ENCODE data around the gene TMEM132C.

Gene TMEM132C

DNA sequence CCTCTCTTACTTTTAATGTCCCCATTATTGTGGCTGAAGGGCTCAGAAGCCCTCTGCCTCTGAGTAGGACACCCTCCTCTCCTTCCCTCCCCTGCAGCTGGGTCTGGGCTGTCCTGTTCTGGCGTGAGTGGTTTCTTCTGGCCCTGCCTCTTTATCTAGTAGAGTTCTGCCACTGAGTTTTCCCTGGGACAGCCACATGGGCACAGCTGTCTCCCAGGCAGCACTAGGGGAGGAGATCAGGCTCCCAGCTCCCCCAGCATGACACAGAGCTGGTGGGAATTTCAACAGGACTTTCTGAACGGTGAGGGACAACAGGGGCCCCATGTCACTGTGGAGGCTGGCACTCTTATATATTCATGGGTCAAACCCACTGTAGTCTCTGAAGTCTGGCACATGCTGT, 21.4 kb downstream of the TMEM132C start:
- no peak for DNase-seq (ENCODE audit: low read depth in 2 of 2, low spot score in 1 of 2)

DNA sequence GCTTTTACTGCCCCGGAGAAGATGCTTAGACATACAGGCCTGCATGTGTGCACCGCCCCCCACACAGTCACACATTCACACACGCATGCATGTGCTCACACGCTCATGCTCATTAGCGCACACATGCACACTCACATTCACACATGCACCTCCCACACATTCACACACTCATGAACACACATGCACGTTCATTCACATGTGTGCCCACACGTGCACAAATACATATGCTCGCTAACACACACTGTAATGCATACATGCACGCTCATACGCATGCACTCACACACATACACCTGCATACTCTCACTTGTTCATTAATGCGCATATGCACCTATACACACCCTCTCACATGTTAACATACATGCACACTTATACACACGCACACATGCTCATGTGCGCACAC, 21.9 kb downstream of the TMEM132C start:
- no peak for DNase-seq (ENCODE audit: low read depth in 2 of 2, low spot score in 1 of 2)

DNA sequence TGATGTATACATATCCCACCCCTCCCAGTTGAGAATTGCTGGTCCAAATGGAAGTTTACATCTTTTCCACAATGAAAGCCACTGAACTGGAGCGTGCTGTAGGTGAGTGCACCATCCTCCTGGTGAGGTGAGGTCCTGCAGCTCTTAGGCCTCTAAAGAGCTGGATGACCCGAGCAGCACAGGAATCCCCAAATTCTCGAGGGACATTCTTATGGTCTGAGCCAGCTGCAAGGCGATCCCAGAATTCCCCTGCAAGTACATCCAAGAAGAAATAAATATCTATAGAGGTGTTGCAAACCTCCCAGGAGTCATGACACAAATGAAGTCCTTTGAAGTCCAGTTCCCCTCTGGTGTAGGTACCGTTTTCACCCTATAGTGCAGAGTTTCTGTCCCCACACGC, 24.0 kb downstream of the TMEM132C start:
- no peak for DNase-seq (ENCODE audit: low read depth in 2 of 2, low spot score in 1 of 2)

DNA sequence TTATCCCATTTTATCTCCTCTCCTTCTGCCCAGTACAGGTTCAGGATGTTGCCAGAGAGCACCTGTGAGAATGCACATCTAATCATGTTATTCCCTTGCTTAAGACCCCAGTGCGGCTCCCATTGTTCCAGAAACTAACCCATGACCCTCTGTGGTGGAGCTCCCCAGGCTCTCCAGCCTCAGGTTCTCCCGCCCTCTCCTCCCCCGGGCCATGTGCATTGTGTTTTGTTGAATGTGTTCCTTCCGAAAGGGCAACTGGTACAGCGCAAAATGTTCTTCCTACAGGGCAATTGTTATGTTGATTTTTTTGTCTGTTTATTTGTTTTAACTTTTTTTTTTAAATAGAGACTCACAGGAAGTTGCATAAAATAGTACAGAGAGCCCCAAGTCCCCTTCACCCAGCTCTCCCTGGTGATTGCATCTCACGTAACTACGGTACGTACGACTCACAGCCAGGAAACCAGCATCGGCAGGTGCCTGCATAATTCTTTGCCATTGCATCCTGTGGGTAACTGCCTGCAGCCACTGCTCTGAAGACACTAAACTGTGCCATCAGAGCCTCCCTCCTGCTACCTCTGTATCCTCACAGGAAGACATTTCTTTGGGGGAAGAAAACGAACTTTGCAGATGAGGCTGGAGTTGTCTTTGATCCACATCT, 31.2 kb downstream of the TMEM132C start:
- no peak for DNase-seq (ENCODE audit: low read depth in 2 of 2, low spot score in 1 of 2)

DNA sequence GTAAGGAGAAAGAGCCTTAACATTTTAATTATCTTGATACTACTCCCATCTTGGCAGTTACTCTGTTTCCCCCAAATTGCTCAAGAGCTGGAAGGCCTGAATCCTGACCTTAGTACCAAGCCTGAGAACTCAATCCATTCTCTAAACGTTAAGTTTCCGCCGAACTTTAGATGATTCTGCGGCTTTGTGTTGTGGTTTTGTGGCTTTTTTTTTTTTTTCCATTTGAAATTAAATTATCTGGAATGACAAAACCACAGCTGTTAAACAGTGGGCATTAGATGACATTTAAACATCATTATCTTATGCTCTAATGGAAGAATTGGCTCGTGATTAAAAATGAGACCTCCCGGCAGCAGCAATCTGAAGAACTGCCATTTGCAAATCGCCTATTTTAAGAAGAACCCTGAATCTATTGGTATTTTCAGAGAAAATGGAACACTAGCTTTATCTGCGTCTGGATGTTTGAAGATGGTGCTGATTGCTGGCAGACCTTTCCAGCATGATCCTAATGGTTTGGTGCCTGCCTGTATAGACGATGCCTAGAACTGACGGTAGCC, 38.4 kb downstream of the TMEM132C start:
- no peak for DNase-seq (ENCODE audit: low read depth in 2 of 2, low spot score in 1 of 2)

DNA sequence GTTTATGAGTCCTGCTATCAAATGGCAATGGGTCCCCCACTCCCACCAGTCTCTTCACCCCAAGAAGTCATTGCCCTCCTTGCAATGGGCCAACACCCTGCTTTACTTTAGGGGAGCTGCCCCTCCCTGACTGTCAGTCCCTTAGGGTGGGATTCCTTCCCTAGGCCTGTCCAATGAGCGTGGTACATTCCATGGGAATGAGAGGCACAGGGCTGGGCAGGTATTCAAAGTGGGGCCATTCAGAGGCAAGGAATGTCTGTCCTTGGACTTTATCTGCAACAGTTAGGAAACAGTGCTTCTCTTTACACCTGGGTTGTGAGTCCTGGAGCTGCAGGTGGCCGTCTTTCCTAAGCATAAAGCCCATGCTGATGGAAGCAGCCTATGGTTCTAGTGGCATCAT, 40.8 kb downstream of the TMEM132C start:
- DNase-seq (ENCODE audit: low read depth in 2 of 2, low spot score in 1 of 2) = no peak

- DNase-seq (ENCODE audit: low read depth in 2 of 2, low spot score in 1 of 2) = no peak
Measured at GRCh38 chr12:128312661-128313060, 45.7 kb downstream of the TMEM132C start.

DNA sequence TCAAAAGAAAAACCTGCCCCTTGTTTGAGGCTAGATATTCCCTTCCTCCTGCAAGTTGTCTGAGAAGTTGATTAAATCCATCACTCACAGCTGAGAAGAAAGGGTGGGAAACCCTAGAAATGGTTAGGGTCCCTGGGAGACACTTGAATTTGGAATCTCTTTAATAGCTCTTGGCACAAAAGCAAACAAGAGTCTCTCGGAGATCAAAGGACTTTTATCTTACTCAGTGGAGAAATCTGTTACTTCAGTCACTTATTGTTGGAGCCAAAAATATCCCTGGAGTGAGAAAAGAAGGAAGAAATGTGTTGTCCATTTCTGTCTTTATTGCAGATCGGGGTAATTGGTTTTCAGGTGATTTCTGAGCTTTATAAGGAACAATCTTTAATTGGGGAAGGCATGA, 47.0 kb downstream of the TMEM132C start:
- DNase-seq (ENCODE audit: low read depth in 2 of 2, low spot score in 1 of 2) = no peak

DNA sequence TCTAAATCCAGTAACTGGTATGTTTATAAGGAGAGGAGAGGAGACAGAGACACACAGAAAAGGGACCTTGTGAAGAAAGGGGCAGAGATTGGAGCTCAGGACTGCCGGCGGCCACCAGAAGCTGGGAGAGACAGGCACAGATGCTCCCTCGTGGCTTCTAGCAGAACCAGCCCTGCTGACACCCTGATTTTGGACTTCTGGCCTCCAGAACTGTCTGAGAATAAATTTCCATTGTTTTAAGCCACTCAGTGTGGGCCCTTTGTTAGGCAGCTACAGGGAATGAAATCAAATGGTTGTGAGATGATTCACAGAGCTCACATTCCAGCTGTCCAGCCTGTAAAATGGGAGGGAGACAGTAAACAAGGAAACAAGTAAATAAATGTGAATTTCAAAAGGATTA, 47.6 kb downstream of the TMEM132C start:
- DNase-seq (ENCODE audit: low read depth in 2 of 2, low spot score in 1 of 2) = no peak

DNA sequence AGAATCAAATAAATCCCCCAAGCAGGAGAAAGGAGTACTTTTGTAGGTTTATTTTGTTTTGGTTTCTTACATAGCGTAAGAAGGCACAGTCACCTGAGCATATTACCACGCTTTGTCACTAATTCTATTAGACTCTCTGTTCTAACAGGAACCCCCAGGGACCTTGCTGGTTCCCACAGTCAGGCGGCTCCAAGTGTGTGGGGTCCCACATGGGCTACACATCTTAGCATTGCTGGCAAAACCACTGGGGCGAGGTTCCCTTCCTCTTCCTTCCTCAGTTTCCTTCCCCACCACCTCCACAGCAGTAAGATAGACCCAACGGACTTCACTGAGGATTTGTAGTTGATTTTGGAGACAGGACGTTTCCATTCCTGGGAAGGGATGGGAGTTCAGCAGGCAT, 49.1 kb downstream of the TMEM132C start:
- no peak for DNase-seq (ENCODE audit: low read depth in 2 of 2, low spot score in 1 of 2)

GRCh38 chr12:128316973-128317526, 50.1 kb downstream of the TMEM132C start:
- DNase-seq (ENCODE audit: low read depth in 2 of 2, low spot score in 1 of 2) = no peak

DNA sequence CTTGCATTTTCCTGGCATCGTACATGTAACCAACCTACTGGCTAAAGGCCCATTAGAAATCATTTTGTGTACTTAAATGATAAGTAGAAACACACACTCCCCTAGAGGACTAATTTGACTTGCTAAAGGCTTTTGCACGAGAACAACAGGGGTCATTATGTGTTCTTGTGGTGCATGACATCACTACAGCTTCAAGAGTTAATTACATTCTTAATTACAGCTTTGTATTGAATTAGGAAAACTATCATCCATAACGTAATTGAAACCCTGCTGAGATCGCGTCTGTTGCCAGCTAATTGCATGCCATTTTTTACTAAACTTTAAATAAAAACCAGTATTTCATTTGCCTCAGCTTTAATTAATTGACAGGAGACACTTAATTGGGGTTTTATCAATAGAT, 51.4 kb downstream of the TMEM132C start:
- DNase-seq (ENCODE audit: low read depth in 2 of 2, low spot score in 1 of 2) = no peak

DNA sequence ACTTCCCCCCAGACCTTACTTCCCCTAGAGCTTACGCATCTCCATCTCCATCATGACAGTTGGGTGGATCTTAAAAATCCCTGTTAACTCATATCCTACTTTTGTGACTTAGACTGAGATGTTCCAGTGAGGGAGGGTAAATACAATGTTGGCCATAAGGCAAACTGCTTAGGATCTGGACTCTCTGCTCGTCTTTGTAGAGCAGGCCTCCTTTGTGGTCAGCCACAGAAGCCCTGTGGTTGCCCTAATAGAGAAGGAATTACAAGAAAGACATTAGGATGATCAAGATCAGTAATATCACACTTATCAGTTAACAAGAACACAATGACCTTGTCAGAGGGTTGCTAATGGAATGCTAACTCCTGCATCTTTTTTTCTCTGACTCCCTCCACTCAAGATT, 52.0 kb downstream of the TMEM132C start:
- DNase-seq (ENCODE audit: low read depth in 2 of 2, low spot score in 1 of 2) = no peak

GRCh38 chr12:128322341-128322740, 55.4 kb downstream of the TMEM132C start:
- no peak for DNase-seq (ENCODE audit: low read depth in 2 of 2, low spot score in 1 of 2)

DNA sequence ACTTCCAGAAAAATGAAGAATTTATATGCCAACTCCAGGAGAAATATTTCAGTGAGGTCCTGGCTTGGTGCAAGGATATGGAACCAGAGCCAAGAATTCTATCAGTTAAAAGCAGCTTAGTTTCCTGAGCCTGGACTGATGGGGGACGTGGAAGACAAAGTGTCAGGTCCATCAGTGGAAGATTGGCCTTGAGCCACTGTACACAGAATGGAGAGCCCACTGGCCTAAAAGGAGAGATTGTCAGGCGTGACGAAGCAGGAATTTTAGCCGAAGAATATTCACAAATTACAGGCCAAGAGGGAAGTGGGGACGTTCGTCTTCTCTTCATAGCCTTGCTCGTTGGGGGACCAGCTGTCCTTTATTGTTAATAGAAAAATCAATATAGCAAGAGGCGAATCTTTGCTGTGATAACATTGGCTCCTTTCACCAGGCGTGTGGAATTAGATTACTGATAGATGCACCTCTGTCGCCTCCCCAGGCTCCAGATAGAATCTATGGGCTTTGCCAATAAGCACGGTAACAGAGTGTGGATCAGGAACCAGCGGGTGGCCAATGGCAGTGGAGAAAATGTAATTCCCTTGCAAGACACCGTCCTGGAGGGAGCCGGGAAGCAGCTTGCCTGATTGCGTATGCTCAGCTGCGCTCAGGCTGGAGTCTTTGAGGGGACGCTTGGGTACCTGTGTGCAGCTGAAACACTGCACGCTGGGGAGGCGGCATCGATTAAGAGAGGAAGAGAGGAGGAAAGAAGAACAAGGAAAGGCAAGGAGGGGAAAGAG, 56.4 kb downstream of the TMEM132C start:
- DNase-seq (ENCODE audit: low read depth in 2 of 2, low spot score in 1 of 2) = no peak

GRCh38 chr12:128325646-128326045, 58.7 kb downstream of the TMEM132C start:
- DNase-seq (ENCODE audit: low read depth in 2 of 2, low spot score in 1 of 2) = no peak

DNA sequence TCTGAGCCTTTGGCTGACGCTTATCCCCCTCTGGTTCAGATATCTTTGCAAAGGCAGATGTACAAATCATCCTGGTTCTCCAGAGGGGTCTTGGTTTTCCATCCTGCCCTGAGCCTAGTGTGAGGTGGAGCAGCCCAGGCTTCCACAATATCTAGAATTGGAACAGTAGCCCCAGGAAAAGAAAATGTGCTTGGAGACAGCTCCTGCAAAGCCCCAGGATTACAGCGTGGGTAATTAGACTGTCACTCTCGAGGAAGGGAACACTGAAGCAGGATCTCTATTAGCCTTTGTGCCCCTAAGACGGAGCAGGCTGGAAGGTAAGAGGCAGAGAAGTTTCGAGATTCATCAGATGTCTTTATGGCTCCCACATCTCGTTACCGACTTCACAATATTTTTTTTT, 59.4 kb downstream of the TMEM132C start:
- DNase-seq (ENCODE audit: low read depth in 2 of 2, low spot score in 1 of 2) = no peak

GRCh38 chr12:128328961-128329360, 62.0 kb downstream of the TMEM132C start:
- DNase-seq (ENCODE audit: low read depth in 2 of 2, low spot score in 1 of 2) = no peak

DNA sequence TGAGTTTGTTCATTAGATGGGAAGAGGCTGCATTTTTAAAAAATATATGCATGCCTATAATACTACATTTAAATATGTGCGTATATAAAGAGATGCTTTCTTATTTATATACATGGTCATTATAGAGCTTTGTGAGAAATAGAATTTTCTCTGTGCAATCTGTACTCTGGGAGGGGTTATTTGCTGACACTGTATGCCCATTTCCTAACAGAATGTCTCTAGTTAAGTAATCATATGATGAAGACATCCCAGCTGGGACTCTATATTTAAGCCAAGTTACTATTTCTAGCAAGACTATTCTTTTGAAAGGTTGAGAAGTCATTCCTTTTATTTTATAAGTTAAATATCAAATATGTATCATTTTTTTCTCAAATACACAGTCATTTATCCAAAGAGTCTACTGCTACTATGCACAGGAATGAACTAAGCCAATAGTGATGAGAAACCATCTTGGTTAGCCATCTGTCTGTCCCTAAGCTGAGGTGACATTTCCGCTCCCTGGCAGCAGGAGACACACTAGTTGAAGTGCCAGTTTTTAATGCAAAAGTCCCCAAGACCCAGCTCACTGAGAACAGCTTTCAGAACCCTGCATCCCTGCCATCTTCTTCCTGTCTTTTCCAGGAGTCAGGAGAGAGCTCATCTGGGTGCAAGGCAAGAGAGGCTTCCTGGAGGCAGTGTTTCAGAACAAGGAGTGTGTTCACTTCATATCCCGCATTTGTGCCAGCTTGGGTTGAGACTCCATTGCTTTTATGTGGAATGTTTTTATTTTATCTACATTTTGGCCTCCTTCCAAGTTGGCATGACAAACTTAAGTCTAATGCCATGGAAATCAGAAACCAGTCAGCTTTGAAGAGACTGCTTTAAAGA, 69.5 kb downstream of the TMEM132C start:
- DNase-seq (ENCODE audit: low read depth in 2 of 2, low spot score in 1 of 2) = no peak

- no peak for DNase-seq (ENCODE audit: low read depth in 2 of 2, low spot score in 1 of 2)
Measured at GRCh38 chr12:128337071-128337345, 70.0 kb downstream of the TMEM132C start.

GRCh38 chr12:128337431-128338170, 70.6 kb downstream of the TMEM132C start:
- no peak for DNase-seq (ENCODE audit: low read depth in 2 of 2, low spot score in 1 of 2)

Data from stimulated activated CD8-positive, alpha-beta memory T cell treated with anti-CD3 and anti-CD28 coated beads, Interleukin-4, amount 100 ng/mL, for 1 hour (primary cell).